Liver (tissue), 3 donors: ENCODE results near the gene SUN3.

Source experiments
- GABPA ChIP-seq, 2 donors: IDR thresholded peaks in 1 of 2; conservative IDR thresholded peaks in 1 of 2; 2 replicates each; pipeline ENCODE4 v1.6.1; 2016; ENCODE audit warnings: antibody characterized with exemption in 2 of 2, mild to moderate bottlenecking in 1 of 2, moderate library complexity in 1 of 2
- HNF4G ChIP-seq: IDR thresholded peaks from 2 replicates; pipeline ENCODE4 v1.6.1; 2016; ENCODE audit warnings: antibody characterized with exemption
- JUND ChIP-seq, 2 donors: IDR thresholded peaks; 2 replicates each; pipeline ENCODE4 v1.6.1; 2016; ENCODE audit warnings: antibody characterized with exemption in 2 of 2
- MAX ChIP-seq: IDR thresholded peaks from 2 replicates; pipeline ENCODE4 v1.6.1; 2016; ENCODE audit warnings: antibody characterized with exemption
- RAD21 ChIP-seq, 2 donors: IDR thresholded peaks; 2 replicates each; pipeline ENCODE4 v1.6.1; 2016; ENCODE audit warnings: antibody characterized with exemption in 2 of 2, mild to moderate bottlenecking in 2 of 2
- REST ChIP-seq: IDR thresholded peaks from 2 replicates; pipeline ENCODE4 v1.6.1; 2016; ENCODE audit warnings: antibody characterized with exemption, mild to moderate bottlenecking
- SP1 ChIP-seq: IDR thresholded peaks from 2 replicates; pipeline ENCODE4 v1.6.1; 2018; ENCODE audit warnings: antibody characterized with exemption, mild to moderate bottlenecking
- TF ChIP-seq, protein P1 (sequence below): fragments of 150-350 bp; IDR thresholded peaks from 2 replicates; pipeline ENCODE4 v1.5.1; 2017; ENCODE audit warnings: improper control_type of control experiment, low read depth, low read length; ENCODE audit not compliant: missing input control
- donor health status: healthy.
- donor health status: healthy.

- TF ChIP-seq, protein P1, sequence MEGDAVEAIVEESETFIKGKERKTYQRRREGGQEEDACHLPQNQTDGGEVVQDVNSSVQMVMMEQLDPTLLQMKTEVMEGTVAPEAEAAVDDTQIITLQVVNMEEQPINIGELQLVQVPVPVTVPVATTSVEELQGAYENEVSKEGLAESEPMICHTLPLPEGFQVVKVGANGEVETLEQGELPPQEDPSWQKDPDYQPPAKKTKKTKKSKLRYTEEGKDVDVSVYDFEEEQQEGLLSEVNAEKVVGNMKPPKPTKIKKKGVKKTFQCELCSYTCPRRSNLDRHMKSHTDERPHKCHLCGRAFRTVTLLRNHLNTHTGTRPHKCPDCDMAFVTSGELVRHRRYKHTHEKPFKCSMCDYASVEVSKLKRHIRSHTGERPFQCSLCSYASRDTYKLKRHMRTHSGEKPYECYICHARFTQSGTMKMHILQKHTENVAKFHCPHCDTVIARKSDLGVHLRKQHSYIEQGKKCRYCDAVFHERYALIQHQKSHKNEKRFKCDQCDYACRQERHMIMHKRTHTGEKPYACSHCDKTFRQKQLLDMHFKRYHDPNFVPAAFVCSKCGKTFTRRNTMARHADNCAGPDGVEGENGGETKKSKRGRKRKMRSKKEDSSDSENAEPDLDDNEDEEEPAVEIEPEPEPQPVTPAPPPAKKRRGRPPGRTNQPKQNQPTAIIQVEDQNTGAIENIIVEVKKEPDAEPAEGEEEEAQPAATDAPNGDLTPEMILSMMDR: no peak
- TF ChIP-seq REST (no peak), SP1 (no peak), RAD21 (IDR thresholded peaks at IDR 0.05) (no peak), GABPA (IDR thresholded peaks at IDR 0.05 in 1 of 2, conservative IDR thresholded peaks at IDR 0.05 in 1 of 2) (no peak), MAX (no peak), HNF4G (no peak), JUND (IDR thresholded peaks at IDR 0.05) (no peak)
Observed at GRCh38 chr7:48063985-48064384, 35.1 kb upstream of the SUN3 start.
